ENCODE results near the gene ANKRD33B. TPM values are rescaled to one million over a fixed set of nuclear protein-coding genes. Genes with fewer than 3 reads are reported as not detected.

The ANKRD33B gene
- total and polyA plus RNA-seq, 9 of the 15 experiments (the other 6 are each of a cell fraction or from before 2014, with no cell fraction given) = 0.10 to 1.7 (median 0.40) TPM

GRCh38 chr5:10704949-10705621 lies 141.2 kb downstream of the ANKRD33B start (continued):
- no peak for TF ChIP-seq CTCFL (IDR thresholded peaks at IDR 0.05; ENCODE audit: borderline replicate concordance, insufficient read depth, low read depth, low read length, poor library complexity, severe bottlenecking)
- TF ChIP-seq HNRNPUL1 (IDR thresholded peaks at IDR 0.05; ENCODE audit: low read length) = no peak
- no peak for TF ChIP-seq ATF7 (IDR thresholded peaks at IDR 0.05)
- no peak for TF ChIP-seq FOXP1 (CRISPR knock-in tag; IDR thresholded peaks at IDR 0.05)
- no peak for TF ChIP-seq XRCC4 (IDR thresholded peaks at IDR 0.05; ENCODE audit: extremely low read depth, insufficient read depth, insufficient read length)
- no peak for TF ChIP-seq CBX2 (IDR thresholded peaks at IDR 0.05; ENCODE audit: insufficient read depth, low read length, poor library complexity, severe bottlenecking)
- TF ChIP-seq LCOR (CRISPR knock-in tag; IDR thresholded peaks at IDR 0.05) = 0 out of 2 replicates have a peak, but pooled peaks have one; percentile 62
- no peak for TF ChIP-seq HNRNPL (IDR thresholded peaks at IDR 0.05; ENCODE audit: low read depth, low read length)
- TF ChIP-seq BRF2 (IDR thresholded peaks at IDR 0.05; ENCODE audit: borderline replicate concordance, insufficient read depth, insufficient read length) = no peak
- no peak for TF ChIP-seq CREB5 (CRISPR knock-in tag; IDR thresholded peaks at IDR 0.05)
- TF ChIP-seq ZNF3 (CRISPR knock-in tag; IDR thresholded peaks at IDR 0.05) = no peak
- TF ChIP-seq BHLHE40 (IDR thresholded peaks at IDR 0.05; ENCODE audit: low read length) = peak; percentile 28; the same call in 1 of the 2 replicates
- no peak for TF ChIP-seq KLF13 (tag; IDR thresholded peaks at IDR 0.05; ENCODE audit: borderline replicate concordance, low read depth)
- TF ChIP-seq GTF2E2 (tag; IDR thresholded peaks at IDR 0.05) = no peak
- TF ChIP-seq CREBBP (IDR thresholded peaks at IDR 0.05; ENCODE audit: low read depth, low read length) = no peak
- TF ChIP-seq GATA2 (CRISPR knock-in tag; IDR thresholded peaks at IDR 0.05) = no peak
- TF ChIP-seq TBL1XR1 (IDR thresholded peaks at IDR 0.05; ENCODE audit: low read length in 2 of 2) = no peak
- no peak for TF ChIP-seq ZFX (CRISPR knock-in tag; IDR thresholded peaks at IDR 0.05)
- TF ChIP-seq MTA1 (IDR thresholded peaks at IDR 0.05; ENCODE audit: borderline replicate concordance) = no peak
- TF ChIP-seq ESRRB (CRISPR knock-in tag; IDR thresholded peaks at IDR 0.05; ENCODE audit: borderline replicate concordance) = no peak
- no peak for TF ChIP-seq ZNF699 (CRISPR knock-in tag; IDR thresholded peaks at IDR 0.05; ENCODE audit: insufficient replicate concordance)
- no peak for TF ChIP-seq BMI1 (IDR thresholded peaks at IDR 0.05; ENCODE audit: low read length)
- TF ChIP-seq ZNF282 (CRISPR knock-in tag; IDR thresholded peaks at IDR 0.05) = no peak
- TF ChIP-seq TCF7L2 (IDR thresholded peaks at IDR 0.05; ENCODE audit: low read depth, low read length) = no peak
- TF ChIP-seq JUN (IDR thresholded peaks at IDR 0.05; ENCODE audit: borderline replicate concordance, low read depth, low read length) = 0 out of 2 replicates have a peak, but pooled peaks have one; percentile 51
- TF ChIP-seq JUN (CRISPR knock-in tag; IDR thresholded peaks at IDR 0.05; ENCODE audit: borderline replicate concordance) = no peak

Measured in K562 (cell line).